K562 (cell line): Measurements from ENCODE around the gene CEP192. TPM values are rescaled to one million over a fixed set of nuclear protein-coding genes. Genes with fewer than 3 reads are reported as not detected.

Experiments used
- ARID1B ChIP-seq: fragments of 450-650 bp; IDR thresholded peaks from 2 replicates; pipeline ENCODE4 v1.6.1; 2016; ENCODE audit warnings: antibody characterized with exemption, mild to moderate bottlenecking, inconsistent platforms
- ATF3 ChIP-seq, 2 experiments: fragments of 450-650 bp in 1 of 2; sonication (generic) in 1 of 2; formaldehyde crosslinking in 1 of 2; IDR thresholded peaks in 1 of 2; conservative IDR thresholded peaks in 1 of 2; 2 replicates each; pipeline versions ENCODE4 v1.6.1 to v1.8.1; 2016 to 2023; ENCODE audit warnings: mild to moderate bottlenecking in 2 of 2, moderate library complexity in 2 of 2, inconsistent platforms in 1 of 2, missing genetic modification reagents in 1 of 2
- CREM ChIP-seq: IDR thresholded peaks from 2 replicates; pipeline ENCODE4 v1.6.1; 2014; ENCODE audit warnings: antibody characterized with exemption, low read depth
- CSDE1 ChIP-seq, 2 experiments: fragments of 450-650 bp; IDR thresholded peaks; 2 replicates each; pipeline ENCODE4 v1.6.1; 2016; ENCODE audit warnings: mild to moderate bottlenecking in 1 of 2
- CUX1 ChIP-seq: fragments of 200-800 bp; sonication (Bioruptor generic); IDR thresholded peaks from 2 replicates; pipeline ENCODE4 v1.6.1; 2016; ENCODE audit warnings: missing genetic modification characterization, missing compliant biosample characterization
- HLTF ChIP-seq: fragments of 450-650 bp; IDR thresholded peaks from 2 replicates; pipeline ENCODE4 v1.6.1; 2016
- KAT2B ChIP-seq: IDR thresholded peaks from one replicate; pipeline ENCODE4 v1.6.1; 2012; ENCODE audit warnings: low read depth, mild to moderate bottlenecking, control low read depth, inconsistent platforms, low read length, moderate library complexity
- LARP7 ChIP-seq: fragments of 450-650 bp; IDR thresholded peaks from 2 replicates; pipeline ENCODE4 v1.6.1; 2016
- LEF1 ChIP-seq: fragments of 450-650 bp; IDR thresholded peaks from 2 replicates; pipeline ENCODE4 v1.6.1; 2016; ENCODE audit warnings: mild to moderate bottlenecking
- MEF2D ChIP-seq: conservative IDR thresholded peaks from 2 replicates; pipeline ENCODE4 v1.6.1; 2016; ENCODE audit warnings: low read depth, missing genetic modification characterization, missing compliant biosample characterization
- NCOA1 ChIP-seq: fragments of 450-650 bp; IDR thresholded peaks from 2 replicates; pipeline ENCODE4 v1.6.1; 2016; ENCODE audit warnings: low read depth
- OTX1 ChIP-seq: fragments of 450-650 bp; formaldehyde crosslinking; IDR thresholded peaks from 2 replicates; pipeline ENCODE4 v1.4.0; 2022; ENCODE audit warnings: mild to moderate bottlenecking
- POLR2A ChIP-seq: fragments of 450-650 bp; conservative IDR thresholded peaks from 2 replicates; pipeline ENCODE4 v1.6.1; 2016
- PRPF4 ChIP-seq: fragments of 200-400 bp; formaldehyde crosslinking; IDR thresholded peaks from one replicate; pipeline ENCODE4 v1.6.1; 2017; ENCODE audit warnings: low read length, low read depth, mild to moderate bottlenecking; ENCODE audit not compliant: insufficient read depth, poor library complexity, severe bottlenecking
- SOX6 ChIP-seq: fragments of 450-650 bp; IDR thresholded peaks from 2 replicates; pipeline ENCODE4 v1.6.1; 2014; ENCODE audit warnings: mild to moderate bottlenecking
- TARDBP ChIP-seq: fragments of 450-650 bp; IDR thresholded peaks from 2 replicates; pipeline ENCODE4 v1.6.1; 2016
- TOE1 ChIP-seq, 2 experiments: fragments of 450-650 bp in 1 of 2; sonication (generic) in 1 of 2; formaldehyde crosslinking in 1 of 2; IDR thresholded peaks; 2 replicates each; pipeline versions ENCODE4 v1.7.1 to v1.8.0; 2016 to 2022; ENCODE audit warnings: borderline replicate concordance in 2 of 2, mild to moderate bottlenecking in 2 of 2, antibody characterized with exemption in 1 of 2, inconsistent platforms in 1 of 2, low read depth in 1 of 2, missing genetic modification reagents in 1 of 2, moderate library complexity in 1 of 2
- ZBTB2 ChIP-seq: fragments of 450-650 bp; IDR thresholded peaks from 2 replicates; pipeline ENCODE4 v1.6.1; 2016; ENCODE audit warnings: antibody characterized with exemption
- ZBTB43 ChIP-seq: sonication (generic); formaldehyde crosslinking; IDR thresholded peaks from 2 replicates; pipeline ENCODE4 v1.8.0; 2023; ENCODE audit warnings: mild to moderate bottlenecking, missing genetic modification reagents
- ZNF766 ChIP-seq: fragments of 200-800 bp; sonication (Bioruptor generic); conservative IDR thresholded peaks from 2 replicates; pipeline ENCODE4 v1.6.1; 2016; ENCODE audit warnings: missing genetic modification characterization, missing compliant biosample characterization
- polyA plus RNA-seq, 8 experiments: library from polyadenylated mRNA; depleted of rRNA in 4 of 8; stranded (reverse) in 5 of 8; unstranded in 3 of 8; fragments of >200 nt; fragmentation: Nextera tagmentation in 2 of 8; fragmentation: Illumina TruSeq in 1 of 8; extraction: Ambion mirVana in 2 of 8; extraction: Trizol in 1 of 8; gene quantifications; 2 replicates each; pipeline versions ENCODE4 v1.2.1 to v1.2.3, GENCODE V29; 2011 to 2014; ENCODE audit warnings: inconsistent platforms in 1 of 8, missing spikeins in 1 of 8
- total RNA-seq, 7 experiments: library from RNA; depleted of rRNA in 6 of 7; stranded (reverse); fragments of >200 nt in 6 of 7; fragmentation: Illumina TruSeq in 2 of 7; extraction: Trizol in 2 of 7; gene quantifications; 2 replicates each; pipeline versions ENCODE4 v1.2.1 to v1.2.3, GENCODE V29; 2011 to 2021; ENCODE audit warnings: low replicate concordance in 1 of 7

Gene CEP192
- total and polyA plus RNA-seq, 9 of the 15 experiments (the other 6 are each of a cell fraction or from before 2014, with no cell fraction given) = 14.4 to 54.4 (median 35.8) TPM

GRCh38 chr18:12990123-12990475 is 1.1 kb upstream of the CEP192 start (continued):
- TF ChIP-seq CREM = peak; percentile 22; the same call in 1 of the 2 replicates
- TF ChIP-seq SOX6 = 0 out of 2 replicates have a peak, but pooled peaks have one; percentile 12
- TF ChIP-seq TARDBP = peak; percentile 86; the same call in 1 of the 2 replicates
- TF ChIP-seq HLTF = peak; percentile 91; the same call in 1 of the 2 replicates
- TF ChIP-seq ARID1B = peak; percentile 54
- TF ChIP-seq OTX1 (CRISPR knock-in tag) = peak; percentile 98
- peak; percentile 97 for TF ChIP-seq LARP7
- TF ChIP-seq CSDE1 (IDR thresholded peaks at IDR 0.05) = peak in 1 of 2 experiments; percentile 30; a peak in 1 of 4 replicates
- TF ChIP-seq KAT2B = no peak
- peak; percentile 60; the same call in 1 of the 2 replicates for TF ChIP-seq POLR2A
- TF ChIP-seq ZBTB43 (CRISPR knock-in tag) = no peak
- peak; percentile 42 for TF ChIP-seq ATF3 (IDR thresholded peaks at IDR 0.05)
- TF ChIP-seq ATF3 (CRISPR knock-in tag; conservative IDR thresholded peaks at IDR 0.05) = no peak
- peak; percentile 71; the same call in 1 of the 2 replicates for TF ChIP-seq ZBTB2
- TF ChIP-seq LEF1 = peak; percentile 16; the same call in 1 of the 2 replicates
- no peak for TF ChIP-seq PRPF4
- no peak for TF ChIP-seq CUX1 (CRISPR knock-in tag)
- TF ChIP-seq NCOA1 = peak; percentile 37; the same call in 1 of the 2 replicates
- peak; percentile 73 for TF ChIP-seq TOE1 (IDR thresholded peaks at IDR 0.05; ENCODE audit: borderline replicate concordance)
- TF ChIP-seq TOE1 (CRISPR knock-in tag; IDR thresholded peaks at IDR 0.05; ENCODE audit: borderline replicate concordance, low read depth) = no peak
- no peak for TF ChIP-seq MEF2D (tag)
- TF ChIP-seq ZNF766 = no peak
